ACC112 (cell line): ENCODE data around the gene FNDC4.

Source experiments
- H2AFZ ChIP-seq: fragments of 200-600 bp; sonication (generic); one replicate; pipeline ENCODE4 v1.6.0; 2017; ENCODE audit warnings: antibody characterized with exemption, low read length; ENCODE audit not compliant: unreplicated experiment
- H3K27ac ChIP-seq: fragments of 200-600 bp; sonication (generic); 2 replicates; pipeline ENCODE4 v1.5.1; 2014; ENCODE audit warnings: low read depth, mild to moderate bottlenecking, antibody characterized with exemption, low read length, moderate library complexity
- H3K27me3 ChIP-seq: fragments of 200-600 bp; sonication (generic); 2 replicates; pipeline ENCODE4 v1.6.1; 2014; ENCODE audit warnings: mild to moderate bottlenecking, antibody characterized with exemption, low read length, moderate library complexity, mixed read lengths; ENCODE audit not compliant: insufficient read depth
- H3K36me3 ChIP-seq: fragments of 200-600 bp; sonication (generic); 2 replicates; pipeline ENCODE4 v1.6.1; 2016; ENCODE audit warnings: mild to moderate bottlenecking, antibody characterized with exemption, low read length, moderate library complexity, mixed read lengths; ENCODE audit not compliant: insufficient read depth
- H3K4me1 ChIP-seq: fragments of 200-600 bp; sonication (generic); one replicate; pipeline ENCODE4 v1.6.1; 2016; ENCODE audit warnings: low read length, mixed read lengths; ENCODE audit not compliant: insufficient read depth, unreplicated experiment, control insufficient read depth
- H3K4me3 ChIP-seq: fragments of 200-600 bp; sonication (generic); 2 replicates; pipeline ENCODE4 v1.5.1; 2014; ENCODE audit warnings: mild to moderate bottlenecking, low read depth, low read length
- H3K79me2 ChIP-seq: fragments of 200-600 bp; sonication (generic); one replicate; pipeline ENCODE4 v1.6.0; 2016; ENCODE audit warnings: low read length; ENCODE audit not compliant: control insufficient read depth, unreplicated experiment, insufficient read depth

FNDC4 gene

GRCh38 chr2:27448381-27448780 lies 46.6 kb downstream of the FNDC4 start:
- no peaks in the 10 kb centered on the region for H3K4me1 ChIP-seq
- no peak overlapping the region for H2AFZ ChIP-seq
- H3K36me3 ChIP-seq = peaks cover 13% of the 10 kb centered on the region
- no peaks in the 10 kb centered on the region for H3K27me3 ChIP-seq
- H3K79me2 ChIP-seq = no peaks in the 10 kb centered on the region
- H3K27ac ChIP-seq = no peak overlapping the region
- H3K4me3 ChIP-seq = no peak overlapping the region

DNA sequence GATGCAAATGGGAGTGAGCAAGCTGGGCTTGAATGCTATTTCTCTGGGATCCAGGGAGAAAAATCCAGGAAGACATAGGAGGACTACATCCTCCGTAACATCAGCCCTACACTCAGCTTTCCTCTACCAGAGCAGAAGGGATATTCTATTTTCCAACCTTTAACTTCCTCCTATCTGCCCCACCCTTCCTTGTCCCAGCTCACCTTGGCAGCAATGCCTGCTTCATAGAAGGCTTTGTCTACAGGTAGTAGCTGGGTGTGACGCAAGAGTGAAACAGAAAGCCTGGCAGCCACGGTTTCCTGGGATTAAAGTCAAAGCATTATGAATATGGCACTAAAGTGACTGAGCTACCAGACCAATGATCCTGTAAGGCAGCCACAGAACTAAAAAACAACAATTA lies 48.9 kb downstream of the FNDC4 start:
- Histone ChIP-seq H3K4me1 (no peaks in the 10 kb centered on the region), H3K36me3 (peaks cover 12% of the 10 kb centered on the region), H3K27me3 (no peaks in the 10 kb centered on the region), H3K4me3 (no peak overlapping the region), H2AFZ (no peak overlapping the region), H3K79me2 (no peaks in the 10 kb centered on the region), H3K27ac (no peak overlapping the region)

DNA sequence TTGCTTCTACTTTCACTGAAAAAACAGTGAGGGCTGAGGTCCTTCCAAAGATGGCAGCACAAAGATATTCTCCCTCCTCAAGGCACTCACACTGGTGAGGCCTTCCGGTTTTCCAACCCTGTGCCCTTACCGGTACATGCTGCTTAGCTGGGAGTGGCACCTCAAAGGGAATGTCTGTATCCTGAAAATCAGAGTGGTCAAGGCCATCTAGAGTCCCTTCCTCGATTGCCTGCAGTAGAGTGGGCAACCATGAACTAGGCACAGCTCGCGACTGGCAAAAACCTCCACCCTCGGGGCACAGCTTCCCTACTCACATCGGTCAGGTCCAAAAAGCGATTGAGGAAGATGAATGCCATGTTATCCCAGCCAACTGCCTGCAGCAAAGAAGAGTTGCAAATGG lies 49.4 kb downstream of the FNDC4 start:
- Histone ChIP-seq H3K79me2 (no peaks in the 10 kb centered on the region), H3K4me3 (no peak overlapping the region), H3K27me3 (no peaks in the 10 kb centered on the region), H2AFZ (no peak overlapping the region), H3K36me3 (peaks cover 13% of the 10 kb centered on the region; the same call in 1 of the 2 replicates), H3K27ac (no peak overlapping the region), H3K4me1 (no peaks in the 10 kb centered on the region)

DNA sequence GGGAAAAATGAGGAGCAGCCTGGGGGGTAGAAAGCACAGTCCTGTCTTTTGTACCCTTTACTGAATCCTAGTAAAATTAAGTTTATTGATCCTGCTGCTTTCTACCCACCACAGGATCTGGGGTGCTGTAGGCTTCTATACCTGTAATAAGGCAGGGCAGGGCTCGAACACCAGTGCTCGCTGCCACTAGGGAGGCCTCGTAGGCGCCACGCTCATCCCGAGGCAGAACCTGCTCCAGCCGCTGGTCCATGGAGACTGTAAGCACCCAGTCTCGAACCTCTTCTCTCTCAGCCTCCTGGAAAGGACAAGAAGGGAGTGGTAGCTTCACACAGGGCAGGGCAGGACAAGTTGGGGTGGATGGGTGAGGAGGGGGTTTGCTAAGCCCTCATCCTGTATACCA lies 49.8 kb downstream of the FNDC4 start:
- Histone ChIP-seq H2AFZ (no peak overlapping the region), H3K4me1 (no peaks in the 10 kb centered on the region), H3K4me3 (no peak overlapping the region), H3K79me2 (no peaks in the 10 kb centered on the region), H3K36me3 (peaks cover 16% of the 10 kb centered on the region; the same call in 1 of the 2 replicates), H3K27ac (no peak overlapping the region), H3K27me3 (no peaks in the 10 kb centered on the region)

DNA sequence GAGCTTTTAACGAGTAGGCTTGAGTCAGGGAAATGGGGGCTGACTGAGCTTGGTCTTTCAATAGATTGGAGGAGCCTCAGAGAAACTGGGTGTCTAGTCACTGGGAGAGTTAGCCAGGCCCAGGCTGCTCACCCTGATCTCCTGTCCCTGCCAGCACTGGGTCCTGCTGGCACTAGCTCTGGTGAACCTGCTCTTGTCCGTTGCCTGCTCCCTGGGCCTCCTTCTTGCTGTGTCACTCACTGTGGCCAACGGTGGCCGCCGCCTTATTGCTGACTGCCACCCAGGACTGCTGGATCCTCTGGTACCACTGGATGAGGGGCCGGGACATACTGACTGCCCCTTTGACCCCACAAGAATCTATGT lies 52.1 kb downstream of the FNDC4 start:
- Histone ChIP-seq H3K4me3 (no peak overlapping the region), H2AFZ (no peak overlapping the region), H3K27ac (no peak overlapping the region)

DNA sequence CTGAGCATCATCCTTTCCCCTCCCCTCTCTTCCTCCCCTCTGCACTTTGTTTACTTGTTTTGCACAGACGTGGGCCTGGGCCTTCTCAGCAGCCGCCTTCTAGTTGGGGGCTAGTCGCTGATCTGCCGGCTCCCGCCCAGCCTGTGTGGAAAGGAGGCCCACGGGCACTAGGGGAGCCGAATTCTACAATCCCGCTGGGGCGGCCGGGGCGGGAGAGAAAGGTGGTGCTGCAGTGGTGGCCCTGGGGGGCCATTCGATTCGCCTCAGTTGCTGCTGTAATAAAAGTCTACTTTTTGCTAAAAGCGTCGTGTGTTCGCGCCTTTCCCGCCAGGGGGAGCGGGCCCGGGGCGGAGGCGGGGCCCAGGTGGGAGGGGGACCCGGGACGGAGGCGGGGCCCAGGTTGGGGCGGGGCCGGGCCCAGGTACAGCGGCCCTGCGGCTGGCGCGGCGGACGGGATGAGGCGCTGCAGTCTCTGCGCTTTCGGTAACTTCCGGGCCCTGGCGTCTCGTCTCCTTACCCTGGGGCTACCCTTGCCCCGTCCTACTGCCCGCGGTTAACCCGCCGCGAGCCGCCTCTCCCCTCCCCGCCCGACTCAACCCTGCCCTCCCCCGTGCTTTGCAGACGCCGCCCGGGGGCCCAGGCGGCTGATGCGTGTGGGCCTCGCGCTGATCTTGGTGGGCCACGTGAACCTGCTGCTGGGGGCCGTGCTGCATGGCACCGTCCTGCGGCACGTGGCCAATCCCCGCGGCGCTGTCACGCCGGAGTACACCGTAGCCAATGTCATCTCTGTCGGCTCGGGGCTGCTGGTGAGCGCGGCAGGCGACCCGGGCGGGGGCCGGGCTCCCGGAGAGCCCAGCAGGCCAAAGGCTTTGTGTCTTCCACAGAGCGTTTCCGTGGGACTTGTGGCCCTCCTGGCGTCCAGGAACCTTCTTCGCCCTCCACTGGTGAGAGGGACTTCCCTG lies 52.8 kb downstream of the FNDC4 start, which contains the start of gene KRTCAP3:
KRTCAP3 (plus strand) TSS at position 424 of the 962 bp plus-strand sequence; CDS start at position 456, 32 bp downstream.
- H3K79me2 ChIP-seq = no peaks in the 10 kb centered on the region
- no peak within 1 kb of the TSS for H2AFZ ChIP-seq
- H3K4me1 ChIP-seq = no peaks in the 10 kb centered on the region
- no peak within 1 kb of the TSS for H3K27ac ChIP-seq
- peaks cover 18% of the 10 kb centered on the region; the same call in 1 of the 2 replicates for H3K36me3 ChIP-seq
- H3K4me3 ChIP-seq = no peak within 1 kb of the TSS
- no peaks in the 10 kb centered on the region for H3K27me3 ChIP-seq

More for the DNA sequence above, 52.1 kb downstream of the FNDC4 start:
- no peaks in the 10 kb centered on the region for H3K27me3 ChIP-seq
- no peaks in the 10 kb centered on the region for H3K79me2 ChIP-seq
- no peaks in the 10 kb centered on the region for H3K4me1 ChIP-seq
- peaks cover 16% of the 10 kb centered on the region; the same call in 1 of the 2 replicates for H3K36me3 ChIP-seq
